Measurements from ENCODE around the gene EPHB2. TPM values are rescaled to one million over a fixed set of nuclear protein-coding genes. Genes with fewer than 3 reads are reported as not detected.

The EPHB2 gene
- total and polyA plus RNA-seq, 3 donors from 2014 or later, result 7.7 to 9.4 (median 8.2) TPM

GRCh38 chr1:22739648-22740385 is 29.2 kb downstream of the EPHB2 start:
- no peaks in the 10 kb centered on the region for H3K36me3 ChIP-seq (ENCODE audit: low read depth, missing control alignments)
- intact Hi-C loops (cut with DNase I; ENCODE audit: low total_unique reads), result no loop called here
- no peak overlapping the region for H3K4me3 ChIP-seq
- no peaks in the 10 kb centered on the region for H3K27me3 ChIP-seq
- peaks cover 3% of the 10 kb centered on the region for H3K4me1 ChIP-seq
- TF ChIP-seq POLR2A (IDR thresholded peaks at IDR 0.05) (no peak), CTCF (IDR thresholded peaks at IDR 0.05) (no peak)
- no peaks in the 10 kb centered on the region for H3K9me3 ChIP-seq
- WGBS, 2 donors, result 76 to 78% methylated on average over 13 to 18 of the region's 18 CpGs
- no peak overlapping the region for H3K27ac ChIP-seq
- peak; percentile 36 for DNase-seq

GRCh38 chr1:22741118-22741517 is 30.5 kb downstream of the EPHB2 start:
- WGBS, 2 donors, result 81 to 82% methylated on average over 9 of the region's 9 CpGs
- Histone ChIP-seq H3K27ac (no peak overlapping the region), H3K36me3 (ENCODE audit: low read depth, missing control alignments) (no peaks in the 10 kb centered on the region), H3K4me1 (peaks cover 3% of the 10 kb centered on the region), H3K27me3 (no peaks in the 10 kb centered on the region), H3K9me3 (no peaks in the 10 kb centered on the region), H3K4me3 (no peak overlapping the region)
- DNase-seq, result no peak
- TF ChIP-seq CTCF (IDR thresholded peaks at IDR 0.05) (no peak), POLR2A (IDR thresholded peaks at IDR 0.05) (no peak)
- intact Hi-C loops (cut with DNase I; ENCODE audit: low total_unique reads), result no loop called here

- no peak for DNase-seq
Observed at GRCh38 chr1:22745669-22746585, 35.3 kb downstream of the EPHB2 start.

GRCh38 chr1:22747021-22747734 is 36.5 kb downstream of the EPHB2 start:
- 86 to 88% methylated on average over 9 to 12 of the region's 12 CpGs for WGBS, 2 donors
- no peak for TF ChIP-seq CTCF (IDR thresholded peaks at IDR 0.05)
- TF ChIP-seq POLR2A (IDR thresholded peaks at IDR 0.05), result no peak
- no peaks in the 10 kb centered on the region for H3K9me3 ChIP-seq
- no peak overlapping the region for H3K27ac ChIP-seq
- H3K4me3 ChIP-seq, result no peak overlapping the region
- no peak for DNase-seq
- intact Hi-C loops (cut with DNase I; ENCODE audit: low total_unique reads), result no loop called here
- H3K27me3 ChIP-seq, result no peaks in the 10 kb centered on the region
- H3K36me3 ChIP-seq (ENCODE audit: low read depth, missing control alignments), result no peaks in the 10 kb centered on the region
- H3K4me1 ChIP-seq, result no peaks in the 10 kb centered on the region

More at GRCh38 chr1:22745669-22746585, 35.3 kb downstream of the EPHB2 start:
- no peaks in the 10 kb centered on the region for H3K4me1 ChIP-seq
- no peaks in the 10 kb centered on the region for H3K9me3 ChIP-seq
- no peak overlapping the region for H3K4me3 ChIP-seq
- H3K36me3 ChIP-seq (ENCODE audit: low read depth, missing control alignments), result no peaks in the 10 kb centered on the region
- no peak overlapping the region for H3K27ac ChIP-seq
- WGBS, 2 donors, result 83 to 91% methylated on average over 11 to 14 of the region's 14 CpGs
- intact Hi-C loops (cut with DNase I; ENCODE audit: low total_unique reads), result no loop called here
- no peaks in the 10 kb centered on the region for H3K27me3 ChIP-seq
- TF ChIP-seq CTCF (IDR thresholded peaks at IDR 0.05) (no peak), POLR2A (IDR thresholded peaks at IDR 0.05) (no peak)

Data from testis (tissue), 3 donors.